ENCODE data around the gene RBPJL.

DNA sequence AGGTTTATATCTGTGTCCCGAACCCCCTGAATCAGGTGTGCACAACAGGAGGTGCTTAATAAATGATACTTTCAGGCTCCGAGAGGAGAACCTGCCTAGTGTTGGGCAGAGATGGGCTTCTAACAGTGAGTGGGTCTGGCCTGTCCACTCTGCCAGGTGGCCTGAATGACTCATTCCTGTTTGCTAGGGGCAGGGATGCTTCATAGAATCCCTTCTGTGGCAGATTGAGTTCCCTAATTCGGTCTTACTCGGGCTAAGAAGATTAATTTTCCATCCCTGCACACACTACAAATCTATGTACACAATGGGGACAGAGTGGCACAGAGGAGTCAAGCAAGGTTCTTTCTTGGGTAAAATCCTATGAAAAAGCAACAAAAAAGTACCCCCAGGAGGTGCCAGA is 21.8 kb downstream of the RBPJL start:
- TF ChIP-seq, protein P1, sequence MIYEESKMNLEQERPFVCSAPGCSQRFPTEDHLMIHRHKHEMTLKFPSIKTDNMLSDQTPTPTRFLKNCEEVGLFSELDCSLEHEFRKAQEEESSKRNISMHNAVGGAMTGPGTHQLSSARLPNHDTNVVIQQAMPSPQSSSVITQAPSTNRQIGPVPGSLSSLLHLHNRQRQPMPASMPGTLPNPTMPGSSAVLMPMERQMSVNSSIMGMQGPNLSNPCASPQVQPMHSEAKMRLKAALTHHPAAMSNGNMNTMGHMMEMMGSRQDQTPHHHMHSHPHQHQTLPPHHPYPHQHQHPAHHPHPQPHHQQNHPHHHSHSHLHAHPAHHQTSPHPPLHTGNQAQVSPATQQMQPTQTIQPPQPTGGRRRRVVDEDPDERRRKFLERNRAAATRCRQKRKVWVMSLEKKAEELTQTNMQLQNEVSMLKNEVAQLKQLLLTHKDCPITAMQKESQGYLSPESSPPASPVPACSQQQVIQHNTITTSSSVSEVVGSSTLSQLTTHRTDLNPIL (CRISPR knock-in tag; IDR thresholded peaks at IDR 0.05; ENCODE audit: low read depth): no peak
- no peak for TF ChIP-seq TCF4 (CRISPR knock-in tag; IDR thresholded peaks at IDR 0.05; ENCODE audit: borderline replicate concordance)
- no peak for TF ChIP-seq ISL1 (CRISPR knock-in tag; IDR thresholded peaks at IDR 0.05)
- no peak for TF ChIP-seq ZFP30 (CRISPR knock-in tag; IDR thresholded peaks at IDR 0.05)
- no peak for TF ChIP-seq OSR1 (CRISPR knock-in tag; IDR thresholded peaks at IDR 0.05)

All from SK-N-SH treated with all-trans-retinoic acid at 6 μM for 48 hours (cell line).